GM21619 (cell line): ENCODE data around the gene IPCEF1.
"Not testable (repeated sequence)": the region's sequence is repeated elsewhere in the genome, so short reads cannot be mapped to it uniquely, and the experiment has no call there.

ENCODE experiments used
- ATAC-seq: cut with Tn5 transposase; IDR thresholded peaks from one replicate; pipeline ENCODE4 v1.9.1; 2021; ENCODE audit not compliant: unreplicated experiment

IPCEF1 gene

DNA sequence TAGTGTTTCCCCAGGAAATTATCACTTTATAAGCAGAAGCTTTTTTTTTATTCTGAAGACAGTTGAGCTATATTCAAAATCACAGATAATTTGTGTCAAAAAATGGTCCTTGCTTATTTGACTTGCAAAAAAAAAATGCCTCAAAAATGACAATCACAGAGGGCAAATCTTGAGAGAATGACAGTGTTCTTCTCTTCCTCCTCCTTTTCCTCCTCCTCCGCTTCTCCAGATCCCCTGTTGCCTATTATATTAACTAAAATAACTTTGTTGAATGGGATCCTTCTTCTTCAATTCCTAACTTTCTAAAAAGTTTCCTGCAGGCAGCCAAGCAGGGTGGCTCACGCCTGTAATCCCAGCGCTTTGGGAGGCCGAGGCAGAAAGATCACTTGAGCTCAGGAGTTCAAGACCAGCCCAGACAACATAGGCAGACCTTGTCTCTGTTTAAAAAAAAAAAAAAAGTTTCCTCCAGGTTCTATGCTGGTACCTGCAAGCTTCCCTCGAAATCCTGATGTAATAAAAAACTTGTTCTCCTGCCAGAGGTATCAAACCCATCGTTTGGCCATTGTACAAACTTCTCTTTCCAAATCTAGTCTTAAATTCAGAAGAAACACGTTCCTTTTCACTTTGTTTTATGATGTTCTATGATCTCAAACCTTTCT is 128.6 kb downstream of the IPCEF1 start:
- no peak for ATAC-seq

DNA sequence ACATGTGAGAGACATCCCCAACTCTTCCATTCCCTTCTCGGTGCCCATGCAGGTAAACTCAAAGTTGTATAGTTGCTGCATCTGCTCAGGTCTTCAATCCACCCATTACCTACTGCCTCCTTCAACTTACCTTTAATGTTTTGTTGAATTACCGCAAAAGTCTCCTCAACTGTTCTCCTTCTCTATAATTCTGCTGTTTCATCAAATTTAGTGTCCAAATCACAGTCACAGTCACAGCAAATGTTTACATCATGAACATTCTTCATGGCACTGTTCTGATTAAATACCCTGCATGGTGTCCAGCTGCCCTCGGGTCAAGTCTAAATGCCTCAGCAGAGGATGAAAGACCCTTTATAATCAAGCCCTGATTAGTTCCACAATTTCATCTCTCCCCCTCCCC is 130.1 kb downstream of the IPCEF1 start:
- no peak for ATAC-seq

DNA sequence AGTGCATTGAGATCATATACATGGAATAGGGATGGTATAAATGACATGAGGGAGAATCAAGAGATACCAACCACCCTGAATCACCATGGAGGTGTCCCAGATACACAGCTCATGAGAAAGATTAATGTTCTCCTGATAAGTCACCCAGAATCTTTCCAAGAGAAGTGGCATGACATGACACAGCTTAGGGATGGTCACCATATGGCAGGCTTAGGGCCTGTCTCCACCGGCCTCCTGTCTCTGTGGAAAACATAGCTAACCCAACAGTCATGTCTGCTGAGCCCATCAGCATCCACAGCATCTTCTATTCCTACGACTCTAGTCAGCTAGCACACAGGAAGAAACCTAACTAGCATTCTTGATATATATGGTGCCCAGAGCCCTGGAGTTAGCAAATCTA is 133.3 kb downstream of the IPCEF1 start:
- ATAC-seq = no peak

DNA sequence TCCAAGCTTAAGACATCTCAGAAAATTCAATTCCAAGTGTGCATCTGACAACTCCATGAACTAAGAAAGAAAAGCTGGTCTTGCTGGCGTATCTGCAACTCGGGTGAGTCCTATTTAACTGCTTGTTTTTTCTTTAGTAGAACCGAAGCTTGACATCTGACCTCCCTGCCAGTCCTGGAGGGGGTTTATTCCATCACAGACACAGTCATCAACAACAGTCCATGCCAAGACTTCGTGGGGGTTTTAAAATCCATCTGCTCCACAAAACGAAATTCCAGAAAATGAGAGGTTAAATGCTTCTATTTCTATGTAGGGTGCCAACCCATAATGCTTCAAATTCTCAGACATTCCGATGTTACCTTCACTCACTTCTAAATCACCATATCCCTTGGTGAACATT is 133.9 kb downstream of the IPCEF1 start:
- ATAC-seq = no peak

DNA sequence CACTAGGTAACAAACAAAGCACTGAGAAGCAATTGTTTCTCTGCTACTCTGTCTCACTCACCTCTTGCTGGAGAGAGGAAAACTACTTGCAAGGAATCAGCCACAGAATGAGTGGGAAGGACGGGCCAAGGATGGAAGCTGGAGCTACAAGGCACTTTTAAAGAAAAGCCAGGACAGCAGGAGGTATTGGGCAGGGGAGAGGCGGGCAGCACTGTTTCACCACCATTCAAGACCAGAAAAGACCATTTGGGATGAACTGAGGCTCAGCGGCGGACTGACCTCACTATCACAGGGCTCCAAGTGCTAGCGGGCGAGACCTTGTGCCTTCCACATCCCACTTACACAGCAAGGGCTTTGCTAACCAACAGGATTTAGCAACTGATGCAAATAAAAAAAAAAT is 137.4 kb downstream of the IPCEF1 start:
- ATAC-seq = no peak

DNA sequence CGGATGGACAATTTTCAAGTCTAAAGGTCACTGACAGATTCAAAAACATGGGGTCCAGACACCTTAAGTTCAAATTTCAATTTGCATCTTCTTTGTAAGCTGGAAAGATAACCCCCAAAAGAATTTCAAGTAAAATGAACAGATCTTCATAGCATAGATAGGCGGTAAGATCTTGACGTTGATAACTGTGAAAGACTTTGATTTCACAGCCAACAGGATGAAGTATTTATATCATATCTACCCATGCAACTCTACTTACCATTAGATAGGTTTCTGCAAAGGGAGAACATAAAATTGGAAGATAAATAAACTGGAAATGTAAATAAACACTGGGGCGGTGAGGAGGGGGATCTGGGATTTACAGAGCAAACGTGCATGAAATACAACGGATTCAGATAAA is 137.8 kb downstream of the IPCEF1 start:
- ATAC-seq = no peak

DNA sequence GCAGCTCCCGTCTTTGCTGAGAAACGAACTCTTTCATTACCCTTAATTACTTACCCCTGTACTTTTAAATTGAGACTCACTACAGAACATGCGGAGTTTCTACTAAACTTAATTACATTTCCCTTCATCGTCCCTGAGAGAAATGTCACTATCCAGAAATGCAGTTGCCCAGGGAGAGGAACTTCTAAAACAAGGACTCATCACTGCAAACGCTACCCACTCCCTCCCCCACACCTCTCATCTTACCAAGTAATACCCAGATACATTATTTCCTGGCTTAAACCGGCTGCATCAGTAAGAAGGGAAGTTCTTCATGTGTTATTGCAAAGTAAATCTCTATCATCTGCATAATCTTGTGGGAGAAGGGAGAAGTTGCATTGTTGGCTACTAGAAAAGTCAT is 138.3 kb downstream of the IPCEF1 start:
- no peak for ATAC-seq

DNA sequence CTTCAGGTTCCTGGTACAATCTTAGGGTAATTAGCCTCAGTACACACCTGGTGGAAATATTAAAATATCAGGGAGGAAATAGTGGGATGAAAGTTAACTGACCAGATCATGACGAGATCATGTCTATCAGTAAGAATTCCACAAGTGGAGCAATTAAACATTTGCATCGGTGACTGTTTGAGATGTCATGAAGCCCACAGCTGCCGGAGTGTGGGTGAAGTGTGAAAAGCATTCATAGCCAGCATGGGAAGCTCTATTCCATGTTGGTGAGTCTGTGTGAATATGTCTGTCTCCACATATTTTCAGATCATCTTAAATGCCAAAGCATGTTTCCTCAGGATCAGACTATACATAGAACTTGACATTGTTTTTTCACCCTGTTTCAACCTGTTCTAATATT is 142.8 kb downstream of the IPCEF1 start:
- ATAC-seq = no peak

DNA sequence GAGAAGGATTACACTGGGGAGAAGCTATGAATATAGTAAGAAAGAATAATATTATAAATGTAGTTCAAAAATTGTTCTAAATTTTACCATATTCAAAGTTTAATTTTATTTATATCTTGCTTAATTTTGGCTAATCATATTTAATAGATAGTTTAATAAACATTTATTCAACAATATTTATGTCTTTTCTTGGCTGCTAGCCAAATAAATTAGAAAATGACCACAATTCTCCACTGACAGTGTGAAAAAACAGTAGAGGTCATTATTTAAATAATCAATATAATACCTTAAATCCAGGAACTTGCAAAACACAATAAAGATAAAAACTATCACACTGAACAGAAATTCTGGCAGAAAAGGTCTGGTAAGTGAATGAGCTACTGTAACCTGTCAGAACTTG is 145.9 kb downstream of the IPCEF1 start:
- ATAC-seq = no peak

DNA sequence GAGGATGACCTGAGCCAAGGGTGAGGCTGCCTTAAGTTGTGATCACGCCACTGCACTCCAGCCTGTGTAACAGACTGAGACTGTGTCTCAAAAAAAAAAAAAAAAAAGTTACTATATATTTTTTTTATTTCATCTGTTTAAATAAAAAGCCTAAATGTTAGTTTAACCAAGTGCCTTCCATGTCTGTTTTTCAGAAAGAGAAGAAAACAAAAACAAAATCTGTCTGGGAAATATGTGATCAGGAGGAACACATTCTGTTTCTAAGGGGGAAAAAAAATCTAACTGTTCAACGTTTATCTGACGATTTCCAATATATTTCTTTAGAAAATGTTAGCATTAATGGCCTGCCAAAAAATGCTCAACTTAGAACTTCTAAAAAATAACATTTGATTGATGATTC is 147.0 kb downstream of the IPCEF1 start:
- ATAC-seq = no peak

DNA sequence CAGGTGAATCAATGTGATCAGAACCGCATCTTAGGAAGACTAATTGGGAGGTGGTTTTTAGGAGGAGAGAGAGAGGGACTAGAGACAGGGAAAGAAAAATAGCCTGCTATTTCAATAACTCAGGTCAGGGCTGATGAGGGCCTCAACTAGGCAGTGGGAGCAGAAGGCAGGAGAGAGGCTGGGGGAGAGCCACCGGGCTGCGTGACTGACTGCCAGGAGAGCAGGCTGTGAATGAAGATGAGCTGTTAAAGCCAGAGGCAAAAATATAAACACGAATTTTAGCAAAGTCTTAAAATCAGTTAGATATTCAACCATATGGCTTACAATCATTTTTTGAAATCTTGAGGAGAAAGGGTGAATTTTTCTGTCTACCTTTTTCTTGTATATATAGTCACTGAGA is 149.6 kb downstream of the IPCEF1 start:
- ATAC-seq = no peak

DNA sequence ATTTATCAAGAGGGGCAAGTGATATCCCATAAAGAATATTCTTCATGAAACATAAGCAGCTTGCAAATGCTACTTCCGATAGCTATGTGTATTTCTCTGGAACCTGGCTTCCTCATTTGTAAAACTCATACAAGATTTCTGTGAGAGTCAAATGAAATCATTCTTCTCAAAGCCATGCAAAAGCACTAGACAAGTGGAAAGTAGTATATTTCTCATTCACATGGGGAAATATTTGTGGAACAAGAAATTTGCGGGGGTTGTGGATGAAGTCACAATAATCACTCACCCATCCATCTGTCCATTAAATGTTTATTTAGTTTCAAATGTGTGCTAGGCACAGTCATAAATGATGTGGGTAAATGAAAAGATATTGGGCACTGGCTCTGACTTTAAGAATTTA is 150.5 kb downstream of the IPCEF1 start:
- ATAC-seq = no peak

DNA sequence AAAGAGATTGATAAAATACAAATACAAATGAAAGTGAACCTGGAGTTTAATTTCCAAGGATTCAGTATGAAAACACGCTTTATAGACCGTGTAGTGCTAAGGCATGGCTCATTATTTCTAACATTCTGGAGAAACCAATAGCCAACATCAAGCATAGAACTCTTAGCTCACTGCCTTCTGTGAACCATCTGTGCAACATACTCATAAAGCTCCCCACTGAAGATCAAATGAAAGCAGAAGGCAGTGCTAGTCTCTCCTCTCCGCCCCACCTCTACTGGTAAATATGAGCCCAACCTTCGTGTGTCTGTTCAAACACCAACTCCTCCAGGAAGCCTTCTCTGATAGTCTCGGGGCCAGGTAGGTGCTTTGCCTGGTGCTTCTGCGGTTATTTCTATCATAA is 153.6 kb downstream of the IPCEF1 start:
- no peak for ATAC-seq

DNA sequence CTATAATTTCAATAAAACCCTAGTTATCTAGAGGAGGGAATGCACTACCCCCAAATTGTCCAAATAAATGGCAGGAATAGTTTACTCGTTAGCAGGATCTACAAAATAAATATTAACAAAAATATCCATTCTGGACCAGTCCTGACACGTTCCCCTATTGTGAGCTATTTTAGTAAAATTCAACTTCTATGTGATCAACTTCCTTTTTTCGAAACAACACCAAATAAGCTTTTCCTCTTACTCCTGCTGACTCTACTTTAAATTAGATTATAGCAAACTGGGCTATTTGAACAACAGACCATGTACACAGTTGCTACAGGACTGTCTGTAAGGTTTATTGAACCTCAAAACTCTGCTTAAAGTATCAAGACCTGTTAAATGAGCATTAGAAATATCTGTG is 154.3 kb downstream of the IPCEF1 start:
- ATAC-seq = no peak

DNA sequence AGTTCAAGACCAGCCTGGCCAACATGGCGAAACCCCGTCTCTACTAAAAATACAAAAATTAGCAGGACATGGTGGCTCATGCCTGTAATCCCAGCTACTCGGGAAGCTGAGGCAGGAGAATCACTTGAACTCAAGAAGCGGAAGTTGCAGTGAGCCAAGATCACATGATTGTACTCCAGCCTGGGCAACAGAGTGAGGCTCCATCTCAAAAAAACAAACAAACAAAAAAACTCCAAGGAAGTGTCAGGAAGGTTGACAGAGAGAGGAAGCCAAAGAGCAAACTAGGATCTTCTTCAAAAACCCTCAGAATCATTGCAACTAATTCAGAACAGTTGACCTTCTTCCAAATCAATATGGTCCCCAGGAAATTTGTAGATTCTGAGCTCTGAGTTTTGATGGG is 154.9 kb downstream of the IPCEF1 start:
- not testable (repeated sequence) for ATAC-seq

DNA sequence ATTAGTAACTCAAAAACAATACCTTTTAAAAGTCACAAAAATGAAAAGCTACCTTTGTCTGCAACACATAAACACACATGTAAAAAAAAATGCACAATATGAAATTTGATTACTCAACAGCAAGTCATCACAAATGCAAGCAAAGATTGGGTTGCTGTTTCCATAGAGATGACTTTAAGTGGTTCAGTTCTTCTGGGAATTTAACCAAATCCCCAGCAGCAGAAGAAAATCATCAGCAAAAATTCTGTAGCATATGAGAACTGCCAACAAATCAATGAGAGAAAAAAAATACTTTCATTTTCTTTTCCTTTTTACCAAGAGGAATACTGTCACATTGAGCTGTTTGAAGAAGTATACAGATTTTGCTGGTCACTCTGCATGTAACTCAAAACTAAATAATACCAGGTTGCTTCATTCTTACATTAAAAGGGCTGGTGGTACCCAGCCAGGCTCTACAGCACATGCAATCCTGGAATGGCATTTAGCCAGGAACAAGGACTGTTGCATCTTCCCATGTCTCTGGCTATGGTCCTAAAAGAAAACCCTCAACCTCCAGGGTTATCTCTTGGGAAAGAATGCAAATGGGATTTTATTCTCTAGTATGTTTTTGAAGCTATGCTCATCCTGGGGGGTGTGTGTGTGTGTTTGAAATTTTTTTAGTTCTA is 159.3 kb downstream of the IPCEF1 start:
- ATAC-seq = no peak

DNA sequence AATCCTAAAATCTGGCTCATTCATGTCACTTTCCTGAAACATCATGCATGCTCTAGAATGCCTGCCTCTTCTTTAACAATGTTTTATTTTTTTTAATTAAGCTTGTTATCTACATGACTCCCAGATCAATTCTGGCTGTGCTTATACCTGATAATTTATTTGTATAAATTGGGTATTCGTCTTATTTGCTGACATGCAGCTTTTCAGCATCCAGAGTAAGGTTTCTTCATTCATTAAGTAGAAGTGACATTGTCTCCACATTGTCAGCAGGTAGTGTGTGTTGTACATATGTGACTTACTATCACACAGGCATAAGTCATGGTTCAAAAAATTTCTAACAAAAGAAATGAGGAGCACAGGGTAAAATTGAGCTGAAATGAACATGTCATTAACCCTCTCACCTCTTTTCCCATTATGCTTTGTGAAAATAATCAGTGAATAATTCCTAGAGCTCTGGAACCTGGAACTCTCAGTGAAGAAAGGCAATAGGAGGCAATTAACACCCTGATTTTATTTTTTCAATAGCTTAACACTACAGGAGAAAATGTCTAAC is 160.2 kb downstream of the IPCEF1 start:
- no peak for ATAC-seq

DNA sequence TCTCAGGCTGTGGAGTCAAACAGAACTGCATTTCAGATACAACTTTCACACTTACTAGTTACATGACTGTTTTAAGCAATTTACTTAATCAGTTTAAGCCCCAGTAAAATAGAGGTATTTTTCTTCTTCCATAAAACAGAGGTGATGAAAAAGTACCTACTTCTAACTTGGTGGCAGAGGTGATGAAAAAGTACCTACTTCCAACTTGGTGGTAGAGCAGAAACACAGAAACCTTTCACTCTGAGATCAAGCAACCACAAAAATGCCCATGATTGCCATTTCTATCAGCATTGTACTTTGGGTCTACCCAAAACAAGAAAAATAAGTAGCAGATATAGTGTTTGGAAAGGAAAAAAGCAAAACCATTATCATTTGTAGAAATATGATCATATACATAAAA is 168.9 kb downstream of the IPCEF1 start:
- no peak for ATAC-seq

DNA sequence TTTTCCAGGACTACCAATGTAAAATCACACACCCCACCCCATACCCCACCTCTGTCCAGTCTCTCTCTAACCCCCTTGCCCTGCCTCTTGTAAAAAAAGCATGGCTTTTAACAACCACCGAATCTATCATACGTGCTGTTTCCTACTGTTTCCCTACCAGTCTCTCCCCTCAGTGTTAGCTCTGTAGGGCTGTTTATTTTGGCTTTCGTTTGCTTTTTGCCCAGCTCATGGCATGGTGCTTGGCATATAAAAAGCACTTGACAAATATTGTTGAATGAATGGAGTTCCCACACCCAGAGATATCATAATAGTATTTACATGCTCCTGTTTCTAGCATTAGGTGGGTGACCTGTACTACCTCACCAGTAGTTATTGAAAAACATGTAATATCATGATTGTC is 169.4 kb downstream of the IPCEF1 start:
- ATAC-seq = no peak

DNA sequence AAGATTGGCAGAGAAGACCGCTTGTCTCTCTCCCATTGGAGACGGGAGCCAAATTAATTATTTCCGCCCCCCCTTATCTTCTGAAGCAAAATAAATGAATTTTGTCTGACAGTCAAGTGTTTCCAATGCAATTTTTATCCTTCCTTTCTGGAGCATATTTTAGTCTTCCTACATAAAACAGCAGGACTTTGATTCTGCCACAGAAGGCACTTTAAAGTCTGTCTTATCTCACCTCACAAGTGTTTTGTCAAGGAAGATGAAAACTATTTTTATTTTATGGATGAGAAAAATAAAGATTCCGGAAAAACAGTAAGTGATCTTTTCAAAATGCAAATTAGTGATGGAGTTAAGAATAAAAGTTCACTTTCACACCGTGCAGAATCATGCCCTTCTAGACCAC is 177.2 kb downstream of the IPCEF1 start:
- no peak for ATAC-seq

DNA sequence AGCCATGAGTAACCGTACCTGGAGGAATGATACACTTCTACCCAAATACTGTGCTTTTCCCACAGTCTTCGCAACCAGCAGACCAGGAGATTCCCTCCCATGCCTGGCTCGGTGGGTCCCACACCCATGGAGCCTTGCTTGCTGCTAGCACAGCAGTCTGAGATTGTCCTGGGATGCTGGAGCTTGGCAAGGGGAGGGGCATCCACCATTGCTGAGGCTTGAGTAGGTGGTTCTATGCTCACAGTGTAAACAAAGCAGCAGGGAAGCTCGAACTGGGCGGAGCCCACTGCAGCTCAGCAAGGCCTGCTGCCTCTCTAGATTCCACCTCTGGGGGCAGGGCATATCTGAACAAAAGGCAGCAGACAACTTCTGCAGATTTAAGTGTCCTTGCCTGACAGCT is 184.2 kb downstream of the IPCEF1 start:
- ATAC-seq = not testable (repeated sequence)

DNA sequence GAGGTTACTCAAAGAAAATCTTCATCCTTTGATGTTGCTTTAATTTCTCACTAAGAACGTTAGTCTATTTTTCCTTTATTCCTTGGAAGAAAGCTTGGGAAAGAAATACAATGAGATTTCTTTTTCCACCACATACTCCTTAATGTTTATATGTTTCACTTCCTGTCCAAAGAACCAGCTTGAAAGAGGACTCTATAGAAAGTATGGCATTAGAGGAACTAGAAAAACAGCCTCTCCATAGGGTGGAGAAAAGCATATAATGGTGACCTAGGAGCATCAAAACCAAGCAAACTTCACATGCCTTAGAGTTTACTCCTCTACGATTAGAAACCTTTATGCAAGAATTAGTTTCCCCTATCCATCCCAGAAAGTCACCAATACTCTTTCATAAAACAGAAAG is 186.5 kb downstream of the IPCEF1 start:
- no peak for ATAC-seq
